Lung (tissue), 12 donors: Measurements from ENCODE around the gene PTPRD. TPM values are rescaled to one million over a fixed set of nuclear protein-coding genes. Genes with fewer than 3 reads are reported as not detected.

Experiments used
- ATAC-seq: fragments of 200-7000 bp; cut with Tn5 transposase; one replicate; pipeline ENCODE4 v1.9.1; 2020; ENCODE audit warnings: moderate number of reproducible peaks; ENCODE audit not compliant: insufficient read depth, low FRiP score
- DNase-seq, 3 donors: peaks; one replicate each; pipeline ENCODE4 v3.0.0-alpha.2; 2013 to 2017
- H3K27ac ChIP-seq, 2 donors: one replicate each; pipeline ENCODE4 v1.5.1; 2013; ENCODE audit warnings: mild to moderate bottlenecking in 2 of 2, moderate library complexity in 2 of 2, control low read depth in 1 of 2, inconsistent platforms in 1 of 2, low read depth in 1 of 2, low read length in 1 of 2
- H3K27me3 ChIP-seq, 3 donors: one replicate each; pipeline ENCODE4 v1.5.1; 2013; ENCODE audit warnings: low read length in 2 of 3; ENCODE audit not compliant: control insufficient read depth in 3 of 3, insufficient read depth in 3 of 3
- H3K36me3 ChIP-seq, 4 donors: one replicate each; pipeline ENCODE4 v1.5.1; 2013; ENCODE audit warnings: low read length in 4 of 4, mild to moderate bottlenecking in 1 of 4, moderate library complexity in 1 of 4; ENCODE audit not compliant: control insufficient read depth in 4 of 4, insufficient read depth in 4 of 4
- H3K4me1 ChIP-seq, 5 donors: one replicate each; pipeline ENCODE4 v1.5.1; 2013; ENCODE audit warnings: low read length in 5 of 5, mild to moderate bottlenecking in 2 of 5, moderate library complexity in 1 of 5; ENCODE audit not compliant: control insufficient read depth in 5 of 5, insufficient read depth in 5 of 5
- H3K4me3 ChIP-seq: one replicate; pipeline ENCODE4 v1.5.1; 2013; ENCODE audit warnings: mild to moderate bottlenecking, control low read depth, moderate library complexity
- H3K9ac ChIP-seq, 2 donors: one replicate each; pipeline ENCODE4 v1.5.1; 2013; ENCODE audit warnings: low read length in 2 of 2, control low read depth in 1 of 2; ENCODE audit not compliant: insufficient read depth in 1 of 2
- H3K9me3 ChIP-seq, 4 donors: one replicate each; pipeline ENCODE4 v1.5.1; 2013; ENCODE audit warnings: low read length in 3 of 4, mild to moderate bottlenecking in 1 of 4, moderate library complexity in 1 of 4; ENCODE audit not compliant: control insufficient read depth in 4 of 4, insufficient read depth in 3 of 4
- WGBS, 2 donors: extraction: QIAGEN DNeasy Blood & Tissue Kit; methylation state at CpG; one replicate each; pipeline ENCODE4 v1.1.7; 2013; 5-methylcytosine and 5-hydroxymethylcytosine counted together
- polyA plus RNA-seq, 2 donors: library from polyadenylated mRNA; stranded (reverse); fragments of 200-250 nt; gene quantifications; one replicate each; pipeline ENCODE4 v1.2.1, GENCODE V29; 2013
- total RNA-seq, 2 donors: library from RNA; depleted of rRNA in 1 of 2; stranded (reverse); fragments of >200 nt in 1 of 2; gene quantifications; one replicate each; pipeline ENCODE4 v1.2.1, GENCODE V29; 2014 to 2021
- TF ChIP-seq, protein P1 (sequence below): IDR thresholded peaks from 2 replicates; pipeline ENCODE4 v1.5.1; 2012; ENCODE audit warnings: mild to moderate bottlenecking; ENCODE audit errors: control extremely low read depth, extremely low read depth
- donor health status: control.
- donor health status: control.
- donor health status: Bipolar disorder and iron deficiency.
- donor health status: healthy.
- donor health status: DM: yes; HTN: yes; CAD: no.

PTPRD gene
- total and polyA plus RNA-seq, 4 donors: 1.9 to 145 (median 13.7) TPM

DNA sequence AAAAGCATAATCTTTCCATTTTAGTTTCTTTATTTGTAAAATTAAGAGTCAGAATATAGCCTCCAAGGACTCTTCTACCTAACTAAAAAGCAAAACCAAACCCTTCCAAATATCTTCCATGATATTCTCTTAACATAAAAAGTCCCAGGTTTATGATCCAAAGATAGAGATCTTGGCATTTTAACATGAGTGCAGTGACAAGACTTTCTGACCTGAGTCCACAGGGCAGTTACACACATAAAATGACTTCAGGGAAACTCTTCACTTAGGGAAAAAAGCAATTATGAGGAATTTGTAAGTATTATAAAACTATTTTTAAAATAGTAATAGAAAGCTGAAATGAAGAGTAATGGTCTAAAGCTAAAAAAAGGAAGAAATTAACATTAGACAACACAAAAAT lies 2040.6 kb downstream of the PTPRD start:
- Histone ChIP-seq H3K27ac (no peak overlapping the region), H3K9ac (no peak overlapping the region), H3K36me3 (peaks cover 0 to 1% (median 0%) of the 10 kb centered on the region in 4 donors), H3K4me3 (no peak overlapping the region), H3K27me3 (no peaks in the 10 kb centered on the region), H3K4me1 (peaks cover 0 to 47% (median 4%) of the 10 kb centered on the region in 5 donors), H3K9me3 (no peaks in the 10 kb centered on the region)
- TF ChIP-seq, protein P1, sequence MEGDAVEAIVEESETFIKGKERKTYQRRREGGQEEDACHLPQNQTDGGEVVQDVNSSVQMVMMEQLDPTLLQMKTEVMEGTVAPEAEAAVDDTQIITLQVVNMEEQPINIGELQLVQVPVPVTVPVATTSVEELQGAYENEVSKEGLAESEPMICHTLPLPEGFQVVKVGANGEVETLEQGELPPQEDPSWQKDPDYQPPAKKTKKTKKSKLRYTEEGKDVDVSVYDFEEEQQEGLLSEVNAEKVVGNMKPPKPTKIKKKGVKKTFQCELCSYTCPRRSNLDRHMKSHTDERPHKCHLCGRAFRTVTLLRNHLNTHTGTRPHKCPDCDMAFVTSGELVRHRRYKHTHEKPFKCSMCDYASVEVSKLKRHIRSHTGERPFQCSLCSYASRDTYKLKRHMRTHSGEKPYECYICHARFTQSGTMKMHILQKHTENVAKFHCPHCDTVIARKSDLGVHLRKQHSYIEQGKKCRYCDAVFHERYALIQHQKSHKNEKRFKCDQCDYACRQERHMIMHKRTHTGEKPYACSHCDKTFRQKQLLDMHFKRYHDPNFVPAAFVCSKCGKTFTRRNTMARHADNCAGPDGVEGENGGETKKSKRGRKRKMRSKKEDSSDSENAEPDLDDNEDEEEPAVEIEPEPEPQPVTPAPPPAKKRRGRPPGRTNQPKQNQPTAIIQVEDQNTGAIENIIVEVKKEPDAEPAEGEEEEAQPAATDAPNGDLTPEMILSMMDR: no peak
- DNase-seq: no peak
- ATAC-seq: no peak

DNA sequence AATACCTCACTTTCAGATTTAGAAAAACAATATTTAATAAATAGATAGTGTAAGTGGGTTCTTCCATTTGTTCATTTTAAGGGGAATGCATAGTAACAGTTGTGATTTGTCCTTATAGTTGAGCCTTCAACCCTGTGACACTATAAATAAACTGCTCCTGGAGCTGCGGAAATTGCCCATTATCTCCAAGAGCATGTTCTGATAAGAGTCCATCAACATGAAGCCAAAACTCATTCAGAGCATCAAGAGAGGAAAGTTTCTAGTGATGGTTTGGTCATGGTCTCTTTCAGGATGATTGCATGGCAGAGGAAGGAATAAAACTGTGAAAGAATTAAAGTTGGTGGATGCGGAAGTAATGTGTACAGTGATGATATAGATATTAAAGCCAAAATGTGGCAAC lies 2041.2 kb downstream of the PTPRD start:
- no peaks in the 10 kb centered on the region for H3K9me3 ChIP-seq
- WGBS, 2 donors: 90 to 98% methylated on average over 2 of the region's 2 CpGs
- TF ChIP-seq, protein P1: no peak
- ATAC-seq: no peak
- no peaks in the 10 kb centered on the region for H3K27me3 ChIP-seq
- H3K4me1 ChIP-seq: peaks cover 0 to 47% (median 4%) of the 10 kb centered on the region in 5 donors
- no peak overlapping the region for H3K9ac ChIP-seq
- peaks cover 0 to 3% (median 0%) of the 10 kb centered on the region in 4 donors for H3K36me3 ChIP-seq
- DNase-seq: peak in 2 of 3 donors; percentile 66 to 67
- no peak overlapping the region for H3K4me3 ChIP-seq
- no peak overlapping the region for H3K27ac ChIP-seq

DNA sequence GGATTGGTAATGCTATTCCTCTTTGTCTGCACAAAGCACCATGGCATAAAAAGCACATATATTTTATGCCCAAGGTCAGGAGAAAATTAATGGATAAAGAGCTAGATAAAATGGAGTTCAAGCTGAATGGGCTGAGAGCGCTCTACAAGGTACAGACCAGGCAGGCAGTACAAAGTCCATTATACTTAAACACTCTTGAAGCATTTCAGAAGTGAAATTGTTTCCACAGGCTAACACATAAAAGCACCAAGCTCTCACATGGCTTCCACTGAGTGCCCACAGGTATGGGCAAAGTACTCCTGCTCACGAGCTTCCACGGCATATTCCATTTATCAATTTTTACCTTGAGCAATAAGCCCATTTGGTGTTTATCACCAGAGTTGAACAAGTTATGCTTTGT lies 2042.0 kb downstream of the PTPRD start:
- Histone ChIP-seq H3K4me3 (no peak overlapping the region), H3K9ac (no peak overlapping the region), H3K27me3 (no peaks in the 10 kb centered on the region), H3K36me3 (peaks cover 0 to 3% (median 0%) of the 10 kb centered on the region in 4 donors), H3K4me1 (peaks cover 0 to 44% (median 4%) of the 10 kb centered on the region in 5 donors), H3K27ac (no peak overlapping the region), H3K9me3 (no peaks in the 10 kb centered on the region)
- ATAC-seq (no peak), DNase-seq (no peak)
- 75 to 91% methylated on average over 3 of the region's 3 CpGs for WGBS, 2 donors
- TF ChIP-seq, protein P1: no peak

DNA sequence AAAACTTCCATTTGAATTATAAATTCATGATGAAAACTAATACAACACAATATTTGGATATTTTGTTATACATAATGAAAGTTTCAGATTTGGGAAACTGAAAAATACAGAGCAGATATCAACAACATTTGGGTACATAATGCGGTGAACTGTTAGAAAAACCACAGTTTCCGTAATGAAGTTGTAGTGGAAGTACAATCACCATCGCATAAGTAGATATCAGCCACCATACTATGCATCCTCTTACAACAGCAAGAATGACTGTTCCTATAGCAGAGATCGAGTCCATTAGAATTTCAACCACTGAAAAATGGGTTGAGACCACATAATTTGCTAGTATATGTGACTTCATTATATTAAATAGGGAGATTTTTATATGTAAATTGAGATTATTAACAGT lies 2043.0 kb downstream of the PTPRD start:
- TF ChIP-seq, protein P1: no peak
- Histone ChIP-seq H3K27me3 (no peaks in the 10 kb centered on the region), H3K36me3 (peaks cover 0 to 3% (median 0%) of the 10 kb centered on the region in 4 donors), H3K4me3 (no peak overlapping the region), H3K9ac (no peak overlapping the region), H3K4me1 (peaks cover 0 to 35% (median 4%) of the 10 kb centered on the region in 5 donors), H3K9me3 (no peaks in the 10 kb centered on the region), H3K27ac (no peak overlapping the region)
- DNase-seq: no peak
- 74 to 90% methylated on average over 4 of the region's 4 CpGs for WGBS, 2 donors
- ATAC-seq: no peak
